IMR-90 (cell line): ENCODE results near the gene FGGY. TPM values are rescaled to one million over a fixed set of nuclear protein-coding genes. Genes with fewer than 3 reads are reported as not detected.
A peak's percentile ranks its signal among the peaks of the same experiment; 100 is the strongest.

Experiments
- ATAC-seq: fragments of 200-7000 bp; cut with Tn5 transposase; 2 replicates; pipeline ENCODE4 v1.9.1; 2020; ENCODE audit warnings: low read depth, mild to moderate bottlenecking, moderate library complexity
- BruUV-seq: library from RNA; stranded (reverse); fragments of 400-500 nt; replicated peaks from 2 replicates; lab custom pipeline; 2021; lab: Mats Ljungman, UMichigan
- CTCF ChIA-PET: fragments of 300-600 bp; formaldehyde crosslinking; extraction: SDS; loops from one replicate; lab custom pipeline; 2021; ENCODE audit warnings: antibody characterized with exemption; lab: Yijun Ruan, JAX
- POLR2A ChIA-PET: fragments of 300-600 bp; sonication (Branson Sonifier 250); formaldehyde crosslinking; loops from one replicate; lab custom pipeline; 2022; ENCODE audit warnings: antibody characterized with exemption; ENCODE audit not compliant: unreplicated experiment; lab: Charles Lee
- DNase-seq: peaks from one replicate; pipeline ENCODE4 v3.0.0; 2013
- H2AFZ ChIP-seq: replicated peaks from 2 replicates; pipeline ENCODE3; 2013; ENCODE audit warnings: low read length, mild to moderate bottlenecking; ENCODE audit not compliant: poor library complexity
- H2AK5ac ChIP-seq: 2 replicates; pipeline ENCODE4 v1.6.1; 2013; ENCODE audit warnings: low read depth, low read length, inconsistent platforms
- H2AK9ac ChIP-seq: replicated peaks from 2 replicates; pipeline ENCODE3; 2013; ENCODE audit warnings: mild to moderate bottlenecking, low read depth, low read length, moderate library complexity; ENCODE audit not compliant: poor library complexity
- H2BK120ac ChIP-seq: 2 replicates; pipeline ENCODE4 v1.6.1; 2013; ENCODE audit warnings: low read depth, low read length, inconsistent platforms
- H2BK15ac ChIP-seq: 3 replicates; pipeline ENCODE4 v1.6.1; 2013; ENCODE audit warnings: low read depth, low read length, inconsistent platforms
- H2BK20ac ChIP-seq: 2 replicates; pipeline ENCODE4 v1.6.1; 2013; ENCODE audit warnings: low read depth, mild to moderate bottlenecking, inconsistent platforms, low read length, moderate library complexity
- H2BK5ac ChIP-seq: 2 replicates; pipeline ENCODE4 v1.6.1; 2013; ENCODE audit warnings: mild to moderate bottlenecking, low read depth, low read length, inconsistent platforms; ENCODE audit not compliant: poor library complexity, severe bottlenecking
- H3K14ac ChIP-seq: replicated peaks from 2 replicates; pipeline ENCODE4 v1.6.1; 2013; ENCODE audit warnings: low read depth, low read length, inconsistent platforms
- H3K18ac ChIP-seq: 2 replicates; pipeline ENCODE4 v1.6.1; 2013; ENCODE audit warnings: low read depth, low read length, control low read depth
- H3K23ac ChIP-seq: 2 replicates; pipeline ENCODE4 v1.6.1; 2013; ENCODE audit warnings: low read depth, low read length, inconsistent platforms
- H3K27ac ChIP-seq: 2 replicates; pipeline ENCODE4 v1.5.1; 2013; ENCODE audit warnings: mild to moderate bottlenecking, control low read depth, low read length; ENCODE audit not compliant: insufficient read depth
- H3K27me3 ChIP-seq: 2 replicates; pipeline ENCODE4 v1.6.1; 2013; ENCODE audit warnings: low read length; ENCODE audit not compliant: control insufficient read depth, insufficient read depth
- H3K36me3 ChIP-seq: 2 replicates; pipeline ENCODE4 v1.6.1; 2013; ENCODE audit warnings: low read length, mixed read lengths; ENCODE audit not compliant: control insufficient read depth, insufficient read depth
- H3K4ac ChIP-seq: 2 replicates; pipeline ENCODE4 v1.6.1; 2013; ENCODE audit warnings: low read depth, low read length, inconsistent platforms
- H3K4me1 ChIP-seq: 2 replicates; pipeline ENCODE4 v1.6.1; 2013; ENCODE audit warnings: low read length, mixed read lengths; ENCODE audit not compliant: control insufficient read depth, insufficient read depth
- H3K4me2 ChIP-seq: 2 replicates; pipeline ENCODE4 v1.6.1; 2013; ENCODE audit warnings: low read depth, mild to moderate bottlenecking, control low read depth, low read length, moderate library complexity
- H3K4me3 ChIP-seq: 2 replicates; pipeline ENCODE4 v1.5.1; 2013; ENCODE audit warnings: low read depth, mild to moderate bottlenecking, control low read depth, low read length, moderate library complexity; ENCODE audit not compliant: insufficient read depth
- H3K56ac ChIP-seq: 2 replicates; pipeline ENCODE4 v1.6.1; 2013; ENCODE audit warnings: low read length, inconsistent platforms; ENCODE audit not compliant: insufficient read depth; ENCODE audit errors: extremely low read depth
- H3K79me1 ChIP-seq, 2 experiments: 2 replicates each; pipeline ENCODE4 v1.6.1; 2013; ENCODE audit warnings: low read length in 2 of 2, inconsistent platforms in 1 of 2, low read depth in 1 of 2
- H3K9ac ChIP-seq: 2 replicates; pipeline ENCODE4 v1.6.1; 2013; ENCODE audit warnings: low read depth, low read length, control low read depth
- H3K9me1 ChIP-seq: 2 replicates; pipeline ENCODE4 v1.6.1; 2013; ENCODE audit warnings: low read length, inconsistent platforms; ENCODE audit not compliant: insufficient read depth
- H3K9me3 ChIP-seq: 2 replicates; pipeline ENCODE4 v1.6.1; 2013; ENCODE audit warnings: low read length; ENCODE audit not compliant: control insufficient read depth, insufficient read depth
- H4K20me1 ChIP-seq: 2 replicates; pipeline ENCODE4 v1.6.1; 2013; ENCODE audit warnings: low read length, inconsistent platforms; ENCODE audit not compliant: insufficient read depth
- H4K5ac ChIP-seq: 2 replicates; pipeline ENCODE4 v1.6.1; 2013; ENCODE audit warnings: mild to moderate bottlenecking, low read depth, low read length, control low read depth
- H4K8ac ChIP-seq, 2 experiments: 2 replicates each; pipeline ENCODE4 v1.6.1; 2013; ENCODE audit warnings: low read depth in 2 of 2, low read length in 2 of 2, control low read depth in 1 of 2, inconsistent platforms in 1 of 2
- H4K91ac ChIP-seq: 2 replicates; pipeline ENCODE4 v1.6.1; 2013; ENCODE audit warnings: low read depth, low read length, inconsistent platforms; ENCODE audit not compliant: insufficient read depth
- CTCF ChIP-seq: conservative IDR thresholded peaks from 2 replicates; pipeline ENCODE4 v1.5.1; 2012; ENCODE audit warnings: mild to moderate bottlenecking, low read depth, low read length, improper control_type of control experiment
- MXI1 ChIP-seq: IDR thresholded peaks from 2 replicates; pipeline ENCODE4 v1.6.1; 2012; ENCODE audit warnings: low read depth, mild to moderate bottlenecking, low read length, moderate library complexity, borderline replicate concordance
- WGBS, 2 experiments: methylation state at CpG; one replicate each; pipeline versions ENCODE4 v1.1.5 to v1.1.7; 2013; ENCODE audit warnings: missing lambda C conversion rate in 2 of 2; ENCODE audit not compliant: insufficient read length in 1 of 2; ENCODE audit errors: extremely low coverage in 2 of 2; 5-methylcytosine and 5-hydroxymethylcytosine counted together
- dilution Hi-C: fragments of 300-500 bp; cut with HindIII; formaldehyde crosslinking; loops from one replicate; pipeline ENCODE4 v1.14.3; 2018; ENCODE audit warnings: low sequenced_read_pairs; ENCODE audit not compliant: unreplicated experiment
- in situ Hi-C: fragments of 300-500 bp; cut with MboI; formaldehyde crosslinking; loops from 3 replicates; pipeline ENCODE4 v1.14.3; 2019; ENCODE audit warnings: low sequenced_read_pairs, inconsistent platforms, mixed read lengths
- intact Hi-C: fragments of 100-400 bp; cut with micrococcal nuclease; formaldehyde crosslinking; loops from 2 replicates; pipeline ENCODE4 v1.10.0; 2022
- polyA plus RNA-seq, 3 experiments: library from polyadenylated mRNA; depleted of rRNA; stranded (reverse); fragments of >200 nt; gene quantifications; 2 replicates each; pipeline ENCODE4 v1.2.3, GENCODE V29; 2012; ENCODE audit warnings: low replicate concordance in 1 of 3
- total RNA-seq: library from RNA; depleted of rRNA; stranded (reverse); fragments of >200 nt; gene quantifications from 2 replicates; pipeline ENCODE4 v1.2.3, GENCODE V29; 2012

FGGY gene
- total and polyA plus RNA-seq, 2 of the 4 experiments (the other 2 are of a cell fraction) = 5.6 to 14.0 TPM

- H3K9me1 ChIP-seq = peaks cover 11% of the 10 kb centered on the region
- H2AK9ac ChIP-seq = no peak overlapping the region
- no peak for DNase-seq
- dilution Hi-C loops (no loop called here), in situ Hi-C loops (no loop called here), intact Hi-C loops (loop anchor here (10.0 kb wide), 1 partner anchor 647 kb away; the partner anchor contains the start of gene JUN)
- no peak for TF ChIP-seq MXI1
- TF ChIP-seq CTCF = 0 out of 2 replicates have a peak, but pooled peaks have one; percentile 8
- no peak overlapping the region for H4K8ac ChIP-seq
- no peaks in the 10 kb centered on the region for H3K79me1 ChIP-seq
- peak overlapping the region; percentile 10; the same call in 1 of the 2 replicates for H2AK5ac ChIP-seq
- no peak overlapping the region for H2BK5ac ChIP-seq
- no peak overlapping the region for H4K5ac ChIP-seq
- H2BK20ac ChIP-seq = peak overlapping the region; percentile 15; the same call in 1 of the 2 replicates
- BruUV-seq = no TSS peak
- H3K14ac ChIP-seq = no peak overlapping the region; the same call in 1 of the 2 replicates
- ChIA-PET POLR2A (no interaction called here), CTCF (no interaction called here)
- no peaks in the 10 kb centered on the region for H3K9me3 ChIP-seq
- no peak overlapping the region for H3K18ac ChIP-seq
- ATAC-seq = peak; percentile 56
- no CpG with 5 or more reads among the region's 3 CpGs for WGBS, 2 experiments
- H3K9ac ChIP-seq = no peak overlapping the region
- H3K27ac ChIP-seq = no peak overlapping the region
- no peak overlapping the region for H3K56ac ChIP-seq
- no peak overlapping the region for H4K91ac ChIP-seq
- no peaks in the 10 kb centered on the region for H3K36me3 ChIP-seq
- no peak overlapping the region for H2AFZ ChIP-seq
- H3K23ac ChIP-seq = no peak overlapping the region
- H3K4me1 ChIP-seq = peaks cover 14% of the 10 kb centered on the region
- H3K27me3 ChIP-seq = no peaks in the 10 kb centered on the region
- H3K4ac ChIP-seq = no peak overlapping the region
- no peak overlapping the region; the same call in 1 of the 2 replicates for H2BK120ac ChIP-seq
- H3K4me2 ChIP-seq = no peak overlapping the region
- H2BK15ac ChIP-seq = no peak overlapping the region; the same call in 2 of the 3 replicates
- H3K4me3 ChIP-seq = no peak overlapping the region
- H4K20me1 ChIP-seq = no peaks in the 10 kb centered on the region
Measured at GRCh38 chr1:59431566-59432294, 134.8 kb downstream of the FGGY start.
